PC-9 (cell line): Measurements from ENCODE around the gene PGAP3.

Source experiments
- CTCF ChIP-seq: fragments of 200-600 bp; sonication (generic); conservative IDR thresholded peaks from 2 replicates; pipeline ENCODE4 v1.6.1; 2017; ENCODE audit warnings: mixed run types, antibody characterized with exemption, mild to moderate bottlenecking, moderate library complexity
- EZH2 ChIP-seq: fragments of 200-600 bp; sonication (generic); IDR thresholded peaks from 2 replicates; pipeline ENCODE4 v1.8.0; 2017; ENCODE audit warnings: antibody characterized with exemption, low read depth

GRCh38 chr17:39660011-39660360 is 27.9 kb downstream of the PGAP3 start:
- TF ChIP-seq CTCF (no peak), EZH2 (no peak)
